Measurements from ENCODE around the gene CEPT1.

GRCh38 chr1:111131693-111132092 is 8.3 kb upstream of the CEPT1 start:
- TF ChIP-seq CTCF (IDR thresholded peaks at IDR 0.05; ENCODE audit: insufficient read depth, low read length, poor library complexity, severe bottlenecking) (no peak), EZH2phosphoT487 (conservative IDR thresholded peaks at IDR 0.05; ENCODE audit: low read length) (no peak)
